A549 (cell line): Measurements from ENCODE around the gene MAP7D3. TPM values are rescaled to one million over a fixed set of nuclear protein-coding genes. Genes with fewer than 3 reads are reported as not detected.

Source experiments
- ATAC-seq, 2 experiments: fragments of 200-7000 bp in 1 of 2; fragments of >200 bp in 1 of 2; cut with Nextera tagmentation in 1 of 2; cut with Tn5 transposase in 1 of 2; 3 replicates each; pipeline versions ENCODE4 v1.8.0 to v1.9.1; 2018 to 2020; ENCODE audit warnings: mild to moderate bottlenecking in 1 of 2, moderate library complexity in 1 of 2
- CTCF ChIA-PET: fragments of 300-600 bp; sonication (Branson Sonifier 250); formaldehyde crosslinking; extraction: SDS; loops from one replicate; lab custom pipeline; 2021; ENCODE audit warnings: antibody characterized with exemption, inconsistent platforms; lab: Yijun Ruan, JAX
- POLR2A ChIA-PET: fragments of 350-600 bp; formaldehyde crosslinking; extraction: SDS; loops from one replicate; lab custom pipeline; 2021; ENCODE audit warnings: antibody characterized with exemption, inconsistent platforms; lab: Yijun Ruan, JAX
- DNase-seq, 2 experiments: peaks; one replicate each; pipeline versions ENCODE4 v3.0.0 to v3.0.0-alpha.2; 2011 to 2016; ENCODE audit warnings: low read depth in 1 of 2, low spot score in 1 of 2
- FAIRE-seq: peaks from 2 replicates; lab custom pipeline; 2011; peaks lifted over from hg19 to GRCh38; lab: Jason Lieb, UNC
- H3K27ac ChIP-seq, 2 experiments: fragments of >200 bp; sonication (Bioruptor Twin); formaldehyde crosslinking; 3 replicates each; pipeline ENCODE4 v1.5.1; 2016 to 2017
- H3K4me1 ChIP-seq: fragments of >200 bp; sonication (Bioruptor Twin); formaldehyde crosslinking; 3 replicates; pipeline ENCODE4 v1.6.1; 2016
- H3K4me2 ChIP-seq: fragments of >200 bp; sonication (Bioruptor Twin); formaldehyde crosslinking; 3 replicates; pipeline ENCODE4 v1.6.1; 2016
- H3K4me3 ChIP-seq: fragments of >200 bp; sonication (Bioruptor Twin); formaldehyde crosslinking; 3 replicates; pipeline ENCODE4 v1.5.1; 2016
- H3K9me3 ChIP-seq: fragments of >200 bp; sonication (Bioruptor Twin); formaldehyde crosslinking; 3 replicates; pipeline ENCODE4 v1.6.1; 2016
- CBX2 ChIP-seq: fragments of 200-600 bp; sonication (generic); IDR thresholded peaks from 2 replicates; pipeline ENCODE4 v1.6.1; 2016; ENCODE audit warnings: low read depth, mild to moderate bottlenecking, borderline replicate concordance
- CTCF ChIP-seq: fragments of >200 bp; sonication (Bioruptor Twin); formaldehyde crosslinking; IDR thresholded peaks from 3 replicates; pipeline ENCODE4 v1.5.1; 2016
- E2F6 ChIP-seq: IDR thresholded peaks from 2 replicates; pipeline ENCODE4 v1.6.1; 2012; ENCODE audit warnings: low read depth, borderline replicate concordance
- ELK1 ChIP-seq: fragments of 150-350 bp; IDR thresholded peaks from 2 replicates; pipeline ENCODE4 v1.6.1; 2014; ENCODE audit warnings: low read depth, mild to moderate bottlenecking, low read length
- ESRRA ChIP-seq: fragments of 150-350 bp; IDR thresholded peaks from 2 replicates; pipeline ENCODE4 v1.6.1; 2014; ENCODE audit warnings: mild to moderate bottlenecking, low read length, borderline replicate concordance
- JUNB ChIP-seq: fragments of >200 bp; sonication (Bioruptor Twin); formaldehyde crosslinking; IDR thresholded peaks from 2 replicates; pipeline ENCODE4 v1.6.1; 2016
- KDM1A ChIP-seq: fragments of 200-600 bp; sonication (generic); IDR thresholded peaks from 2 replicates; pipeline ENCODE4 v1.6.1; 2016; ENCODE audit warnings: low read depth, mild to moderate bottlenecking
- MAX ChIP-seq: IDR thresholded peaks from 2 replicates; pipeline ENCODE4 v1.6.1; 2012
- MAZ ChIP-seq: fragments of 150-350 bp; IDR thresholded peaks from 2 replicates; pipeline ENCODE4 v1.6.1; 2014; ENCODE audit warnings: antibody characterized with exemption, low read depth, low read length, borderline replicate concordance
- NPAS2 ChIP-seq: fragments of 250-450 bp; sonication (Bioruptor Pico); IDR thresholded peaks from 2 replicates; pipeline ENCODE4 v1.8.0; 2022; ENCODE audit warnings: mild to moderate bottlenecking, moderate library complexity, borderline replicate concordance
- RAD21 ChIP-seq, 2 experiments: fragments of >200 bp in 1 of 2; sonication (Bioruptor Twin) in 1 of 2; formaldehyde crosslinking in 1 of 2; IDR thresholded peaks in 1 of 2; conservative IDR thresholded peaks in 1 of 2; 2 replicates in 1 of 2; 3 replicates in 1 of 2; pipeline ENCODE4 v1.6.1; 2012 to 2018; ENCODE audit warnings: inconsistent platforms in 1 of 2
- SMC3 ChIP-seq: fragments of >200 bp; sonication (Bioruptor Twin); formaldehyde crosslinking; IDR thresholded peaks from 3 replicates; pipeline ENCODE4 v1.6.1; 2018; ENCODE audit warnings: inconsistent platforms
- SREBF2 ChIP-seq: fragments of 450-650 bp; IDR thresholded peaks from 2 replicates; pipeline ENCODE4 v1.6.1; 2014; ENCODE audit warnings: mild to moderate bottlenecking, moderate library complexity
- ZC3H11A ChIP-seq: fragments of 450-650 bp; IDR thresholded peaks from 2 replicates; pipeline ENCODE4 v1.6.1; 2014; ENCODE audit warnings: antibody characterized with exemption, mild to moderate bottlenecking
- WGBS: methylation state at CpG from one replicate; pipeline ENCODE4 v1.1.6; 2017; ENCODE audit errors: missing lambda C conversion rate; 5-methylcytosine and 5-hydroxymethylcytosine counted together
- polyA plus RNA-seq, 4 experiments: library from polyadenylated mRNA; depleted of rRNA in 3 of 4; stranded (reverse); fragments of >200 nt; fragmentation: RNase III in 1 of 4; extraction: RNeasy Plus Mini Kit Qiagen cat#74134 plus additional on column Dnase treatment in 1 of 4; gene quantifications; 2 replicates in 3 of 4; 3 replicates in 1 of 4; pipeline ENCODE4 v1.2.3, GENCODE V29; 2011 to 2017

MAP7D3 gene
- polyA plus RNA-seq, 2 of the 4 experiments (the other 2 are of a cell fraction) = 9.9 to 13.1 TPM

- no peak overlapping the region for H3K27ac ChIP-seq
- H3K9me3 ChIP-seq = no peaks in the 10 kb centered on the region
- ChIA-PET POLR2A (no interaction called here), CTCF (interaction anchor here (0.9 to 4.1 kb wide), 5 partner anchors 10 to 138 kb away, joined by 3 to 33 read pairs (median 3); no protein-coding TSS in a partner anchor)
- H3K4me3 ChIP-seq = no peak overlapping the region
- FAIRE-seq = no peak
- H3K4me1 ChIP-seq = no peaks in the 10 kb centered on the region
- DNase-seq = no peak
- H3K4me2 ChIP-seq = no peak overlapping the region
- ATAC-seq = peak in 1 of 2 experiments; percentile 61; a peak in 2 of 6 replicates
- TF ChIP-seq RAD21 (conservative IDR thresholded peaks at IDR 0.05 in 1 of 2, IDR thresholded peaks at IDR 0.05 in 1 of 2) (peak; percentile 39 to 47; a peak in 3 of 5 replicates), SMC3 (peak; percentile 30; the same call in 1 of the 3 replicates), CTCF (peak; percentile 29; the same call in 1 of the 3 replicates), E2F6 (no peak), KDM1A (no peak), MAX (no peak), NPAS2 (CRISPR knock-in tag) (no peak), SREBF2 (no peak)
- 83% methylated on average over 8 of the region's 8 CpGs for WGBS
These were observed 84.9 kb downstream of the MAP7D3 start for GRCh38 chrX:136166221-136166855.

- no peak overlapping the region for H3K4me2 ChIP-seq
- FAIRE-seq (no peak), DNase-seq (no peak), ATAC-seq (no peak)
- POLR2A ChIA-PET = no interaction called here
- H3K9me3 ChIP-seq = no peaks in the 10 kb centered on the region
- WGBS = 47% methylated on average over 3 of the region's 3 CpGs
- H3K4me1 ChIP-seq = no peaks in the 10 kb centered on the region
- TF ChIP-seq JUNB = no peak
- no peak for TF ChIP-seq ESRRA
- no peak for TF ChIP-seq ZC3H11A
- CTCF ChIA-PET = interaction anchor here (0.8 to 4.1 kb wide), 5 partner anchors 11 to 137 kb away, joined by 3 to 33 read pairs (median 3); no protein-coding TSS in a partner anchor
- H3K4me3 ChIP-seq = no peak overlapping the region
- no peak overlapping the region for H3K27ac ChIP-seq
These were observed 85.8 kb downstream of the MAP7D3 start for GRCh38 chrX:136165406-136165805.

GRCh38 chrX:136163689-136164088 is 87.5 kb downstream of the MAP7D3 start:
- peak; percentile 79 for FAIRE-seq
- no peaks in the 10 kb centered on the region for H3K9me3 ChIP-seq
- H3K4me1 ChIP-seq = no peaks in the 10 kb centered on the region
- CTCF ChIA-PET = interaction anchor here (0.7 to 3.3 kb wide), 26 partner anchors 7 to 533 kb away, joined by 3 to 124 read pairs (median 6); no protein-coding TSS in a partner anchor
- WGBS = 86% methylated on average over 1 of the region's 1 CpG
- no peak overlapping the region for H3K4me2 ChIP-seq
- DNase-seq = no peak
- ATAC-seq = no peak
- POLR2A ChIA-PET = no interaction called here
- TF ChIP-seq ELK1 = no peak
- TF ChIP-seq MAZ = no peak
- no peak for TF ChIP-seq E2F6
- TF ChIP-seq CBX2 = no peak
- no peak for TF ChIP-seq SMC3
- TF ChIP-seq MAX = no peak
- H3K27ac ChIP-seq = no peak overlapping the region
- H3K4me3 ChIP-seq = no peak overlapping the region

Other genes starting within 250 kb of the MAP7D3 start
- gene FHL1, start 103.9 kb downstream of the MAP7D3 start, polyA plus RNA-seq (2011; rRNA removed) = 32.2 and 38.5 TPM in 2 replicates
- 25.6 to 40.7 TPM (median 31.6 TPM) in 3 replicates for gene FHL1, start 103.9 kb downstream of the MAP7D3 start, polyA plus RNA-seq (2017; fragmentation: RNase III; extraction: RNeasy Plus Mini Kit Qiagen cat#74134 plus additional on column Dnase treatment)
- not detected in 2 replicates for gene ADGRG4, start 49.6 kb upstream of the MAP7D3 start, polyA plus RNA-seq (2011; rRNA removed)
- gene ADGRG4, start 49.6 kb upstream of the MAP7D3 start, polyA plus RNA-seq (2017; fragmentation: RNase III; extraction: RNeasy Plus Mini Kit Qiagen cat#74134 plus additional on column Dnase treatment) = not detected in 3 replicates
- not detected in 2 replicates for gene BRS3, start 236.5 kb upstream of the MAP7D3 start, polyA plus RNA-seq (2011; rRNA removed)
- not detected in 3 replicates for gene BRS3, start 236.5 kb upstream of the MAP7D3 start, polyA plus RNA-seq (2017; fragmentation: RNase III; extraction: RNeasy Plus Mini Kit Qiagen cat#74134 plus additional on column Dnase treatment)
- 5.0 and 10.8 TPM in 2 replicates for gene HTATSF1, start 246.2 kb upstream of the MAP7D3 start, polyA plus RNA-seq (2011; rRNA removed)
- 82.3 to 87.7 TPM (median 82.8 TPM) in 3 replicates for gene HTATSF1, start 246.2 kb upstream of the MAP7D3 start, polyA plus RNA-seq (2017; fragmentation: RNase III; extraction: RNeasy Plus Mini Kit Qiagen cat#74134 plus additional on column Dnase treatment)